Panc1 (cell line): ENCODE data around the gene KEL. TPM values are rescaled to one million over a fixed set of nuclear protein-coding genes. Genes with fewer than 3 reads are reported as not detected.
A peak's percentile ranks its signal among the peaks of the same experiment; 100 is the strongest.

Experiments
- ATAC-seq: fragments of 200-7000 bp; cut with Tn5 transposase; 2 replicates; pipeline ENCODE4 v1.9.1; 2020; ENCODE audit warnings: mild to moderate bottlenecking, moderate library complexity
- BruUV-seq: library from RNA; stranded (reverse); fragments of 400-500 nt; replicated peaks from 2 replicates; lab custom pipeline; 2021; lab: Mats Ljungman, UMichigan
- CTCF ChIA-PET: fragments of 300-600 bp; sonication (Branson Sonifier 250); formaldehyde crosslinking; loops from one replicate; lab custom pipeline; 2022; ENCODE audit warnings: antibody characterized with exemption; lab: Charles Lee
- POLR2A ChIA-PET: fragments of 300-600 bp; sonication (Branson Sonifier 250); formaldehyde crosslinking; loops from one replicate; lab custom pipeline; 2022; ENCODE audit warnings: antibody characterized with exemption; lab: Charles Lee
- DNase-seq: peaks from one replicate; pipeline ENCODE4 v3.0.0-alpha.2; 2010; ENCODE audit warnings: low read depth, low spot score
- H3K27ac ChIP-seq: 2 replicates; pipeline ENCODE4 v1.5.1; 2011; ENCODE audit warnings: mild to moderate bottlenecking, low read length, inconsistent platforms
- H3K27me3 ChIP-seq: fragments of 200-500 bp; sonication (Bioruptor generic); 2 replicates; pipeline ENCODE4 v1.6.0; 2014; ENCODE audit warnings: low read length, inconsistent platforms; ENCODE audit not compliant: control insufficient read depth, insufficient read depth
- H3K36me3 ChIP-seq: fragments of 200-500 bp; sonication (Bioruptor generic); 2 replicates; pipeline ENCODE4 v1.5.1; 2014; ENCODE audit warnings: inconsistent platforms, mild to moderate bottlenecking, low read length, moderate library complexity; ENCODE audit not compliant: control insufficient read depth, insufficient read depth
- H3K4me1 ChIP-seq: 2 replicates; pipeline ENCODE4 v1.5.1; 2011; ENCODE audit warnings: inconsistent platforms, mild to moderate bottlenecking, low read length, moderate library complexity; ENCODE audit not compliant: control insufficient read depth, insufficient read depth
- H3K4me3 ChIP-seq, 2 experiments: 2 replicates each; pipeline ENCODE4 v1.5.1; 2011 to 2012; ENCODE audit warnings: low read depth in 2 of 2, low read length in 2 of 2, mild to moderate bottlenecking in 2 of 2, inconsistent platforms in 1 of 2, moderate library complexity in 1 of 2
- H3K9me3 ChIP-seq: fragments of 200-500 bp; sonication (Bioruptor generic); 2 replicates; pipeline ENCODE4 v1.5.1; 2014; ENCODE audit warnings: low read depth, mild to moderate bottlenecking, inconsistent platforms, low read length, moderate library complexity; ENCODE audit not compliant: control insufficient read depth, insufficient read depth
- CTCF ChIP-seq: fragments of 450-650 bp; IDR thresholded peaks from 2 replicates; pipeline ENCODE4 v1.5.1; 2017; ENCODE audit warnings: mild to moderate bottlenecking
- POLR2AphosphoS5 ChIP-seq: IDR thresholded peaks from 2 replicates; pipeline ENCODE4 v1.6.1; 2012; ENCODE audit warnings: mild to moderate bottlenecking, low read depth, low read length, moderate library complexity
- SIN3A ChIP-seq: IDR thresholded peaks from 2 replicates; pipeline ENCODE4 v1.6.1; 2012; ENCODE audit warnings: low read depth, mild to moderate bottlenecking, low read length, moderate library complexity, borderline replicate concordance; ENCODE audit not compliant: insufficient read depth
- TCF7L2 ChIP-seq: IDR thresholded peaks from 2 replicates; pipeline ENCODE4 v1.6.1; 2011; ENCODE audit warnings: mild to moderate bottlenecking, low read depth, low read length, inconsistent platforms
- in situ Hi-C: cut with HindIII; loops from 2 replicates; pipeline ENCODE4 v1.10.0; 2016; ENCODE audit warnings: low sequenced_read_pairs, low pct_unique_long_range_greater_than_20kb
- intact Hi-C: fragments of 100-400 bp; cut with micrococcal nuclease; formaldehyde crosslinking; loops from one replicate; pipeline ENCODE4 v1.10.0; 2022; ENCODE audit not compliant: unreplicated experiment
- total RNA-seq: library from RNA; stranded (reverse); gene quantifications from one replicate; pipeline ENCODE4 v1.2.1, GENCODE V29; 2021; ENCODE audit not compliant: unreplicated experiment
- TF ChIP-seq, protein P1 (sequence below), 2 experiments: IDR thresholded peaks; 2 replicates each; pipeline ENCODE4 v1.6.1; 2011 to 2012; ENCODE audit warnings: low read depth in 2 of 2, control low read depth in 1 of 2, low read length in 1 of 2, mild to moderate bottlenecking in 1 of 2, moderate library complexity in 1 of 2; ENCODE audit not compliant: insufficient read depth in 1 of 2

Gene KEL
- total RNA-seq, 1 experiment from 2014 or later: 0.44 TPM

DNA sequence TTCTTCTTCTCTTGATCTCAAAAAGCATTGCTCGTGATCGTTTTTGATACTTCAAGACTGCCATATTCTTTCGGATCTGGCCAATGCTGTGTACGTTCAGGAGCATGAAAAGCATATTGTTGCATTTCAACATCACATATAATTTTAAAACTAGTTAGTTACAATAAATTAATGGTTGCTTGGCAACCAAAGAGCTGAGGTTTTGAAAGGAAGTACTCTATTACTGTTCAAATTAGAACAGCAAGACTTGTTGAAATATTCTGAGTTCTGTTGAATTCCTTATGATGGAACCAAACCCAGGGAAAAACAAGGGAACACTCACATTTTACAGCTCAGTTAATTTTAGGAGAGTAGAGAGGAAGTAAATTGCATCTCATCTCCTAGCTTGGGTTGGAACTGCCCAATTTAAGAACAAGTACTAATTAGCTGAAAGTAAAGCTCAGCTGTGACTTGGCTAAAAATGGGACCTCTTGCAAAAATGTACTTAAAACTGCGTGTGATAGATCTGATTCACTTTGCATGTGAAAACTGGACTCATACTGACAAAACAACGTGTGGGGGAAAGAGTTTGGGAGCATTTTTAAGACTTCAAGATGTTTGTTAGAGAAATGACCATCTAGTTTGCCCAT, 43.6 kb upstream of the KEL start:
- intact Hi-C loops (loop anchor here (10.0 kb wide), 1 partner anchor 371 kb away; no protein-coding TSS in a partner anchor), in situ Hi-C loops (loop anchor here (25.0 kb wide), 1 partner anchor 207 kb away; the partner anchor contains the start of gene TAS2R40)
- Histone ChIP-seq H3K4me3 (no peak overlapping the region), H3K4me1 (no peaks in the 10 kb centered on the region), H3K9me3 (no peaks in the 10 kb centered on the region), H3K36me3 (no peaks in the 10 kb centered on the region), H3K27me3 (peaks cover 12% of the 10 kb centered on the region), H3K27ac (no peak overlapping the region)
- DNase-seq (no peak), ATAC-seq (no peak)
- ChIA-PET CTCF (interaction anchor here (5.7 kb wide), 1 partner anchor 209 kb away, joined by 66 read pairs; no protein-coding TSS in a partner anchor), POLR2A (interaction anchor here (0.6 kb wide), 1 partner anchor 1945 kb away, joined by 3 read pairs; no protein-coding TSS in a partner anchor)
- no TSS peak for BruUV-seq
- TF ChIP-seq, protein P1, sequence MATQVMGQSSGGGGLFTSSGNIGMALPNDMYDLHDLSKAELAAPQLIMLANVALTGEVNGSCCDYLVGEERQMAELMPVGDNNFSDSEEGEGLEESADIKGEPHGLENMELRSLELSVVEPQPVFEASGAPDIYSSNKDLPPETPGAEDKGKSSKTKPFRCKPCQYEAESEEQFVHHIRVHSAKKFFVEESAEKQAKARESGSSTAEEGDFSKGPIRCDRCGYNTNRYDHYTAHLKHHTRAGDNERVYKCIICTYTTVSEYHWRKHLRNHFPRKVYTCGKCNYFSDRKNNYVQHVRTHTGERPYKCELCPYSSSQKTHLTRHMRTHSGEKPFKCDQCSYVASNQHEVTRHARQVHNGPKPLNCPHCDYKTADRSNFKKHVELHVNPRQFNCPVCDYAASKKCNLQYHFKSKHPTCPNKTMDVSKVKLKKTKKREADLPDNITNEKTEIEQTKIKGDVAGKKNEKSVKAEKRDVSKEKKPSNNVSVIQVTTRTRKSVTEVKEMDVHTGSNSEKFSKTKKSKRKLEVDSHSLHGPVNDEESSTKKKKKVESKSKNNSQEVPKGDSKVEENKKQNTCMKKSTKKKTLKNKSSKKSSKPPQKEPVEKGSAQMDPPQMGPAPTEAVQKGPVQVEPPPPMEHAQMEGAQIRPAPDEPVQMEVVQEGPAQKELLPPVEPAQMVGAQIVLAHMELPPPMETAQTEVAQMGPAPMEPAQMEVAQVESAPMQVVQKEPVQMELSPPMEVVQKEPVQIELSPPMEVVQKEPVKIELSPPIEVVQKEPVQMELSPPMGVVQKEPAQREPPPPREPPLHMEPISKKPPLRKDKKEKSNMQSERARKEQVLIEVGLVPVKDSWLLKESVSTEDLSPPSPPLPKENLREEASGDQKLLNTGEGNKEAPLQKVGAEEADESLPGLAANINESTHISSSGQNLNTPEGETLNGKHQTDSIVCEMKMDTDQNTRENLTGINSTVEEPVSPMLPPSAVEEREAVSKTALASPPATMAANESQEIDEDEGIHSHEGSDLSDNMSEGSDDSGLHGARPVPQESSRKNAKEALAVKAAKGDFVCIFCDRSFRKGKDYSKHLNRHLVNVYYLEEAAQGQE (IDR thresholded peaks at IDR 0.05; ENCODE audit: insufficient read depth in 1 of 2, low read depth in 2 of 2, low read length in 1 of 2): no peak
- TF ChIP-seq SIN3A: no peak
- TF ChIP-seq POLR2AphosphoS5: no peak
- TF ChIP-seq TCF7L2: no peak
- TF ChIP-seq CTCF: no peak

- Histone ChIP-seq H3K4me1 (no peaks in the 10 kb centered on the region), H3K27me3 (peaks cover 12% of the 10 kb centered on the region), H3K9me3 (no peaks in the 10 kb centered on the region), H3K4me3 (peak overlapping the region; percentile 17 to 42; a peak in 3 of 4 replicates), H3K27ac (no peak overlapping the region), H3K36me3 (no peaks in the 10 kb centered on the region)
- DNase-seq (peak; percentile 24), ATAC-seq (peak; percentile 77)
- TF ChIP-seq CTCF: peak; percentile 82
- TF ChIP-seq SIN3A: no peak
- intact Hi-C loops: loop anchor here (1.0 to 10.0 kb wide), 4 partner anchors 123 to 401 kb away; no protein-coding TSS in a partner anchor
- BruUV-seq: no TSS peak
- CTCF ChIA-PET: interaction anchor here (1.9 kb wide), 1 partner anchor 211 kb away, joined by 9 read pairs; no protein-coding TSS in a partner anchor
- in situ Hi-C loops: loop anchor here (25.0 kb wide), 1 partner anchor 209 kb away; the partner anchor contains the start of gene TAS2R40
- POLR2A ChIA-PET: no interaction called here
These were observed 41.4 kb upstream of the KEL start for GRCh38 chr7:143003393-143004051.
